GM21390 (cell line): Measurements from ENCODE around the gene NUFIP1.

ENCODE experiments used
- ATAC-seq: cut with Tn5 transposase; IDR thresholded peaks from one replicate; pipeline ENCODE4 v1.9.1; 2021; ENCODE audit not compliant: unreplicated experiment

The NUFIP1 gene

GRCh38 chr13:44894001-44894770 lies 95.1 kb downstream of the NUFIP1 start:
- no peak for ATAC-seq
